ENCODE results near the gene ESRRG.

The ESRRG gene

GRCh38 chr1:216500273-216500967 is 222.8 kb downstream of the ESRRG start:
- H3K27ac Mint-ChIP-seq, result no peak overlapping the region
- H3K9me3 Mint-ChIP-seq, result no peaks in the 10 kb centered on the region
- H3K36me3 Mint-ChIP-seq (ENCODE audit: low read depth), result no peaks in the 10 kb centered on the region
- no peaks in the 10 kb centered on the region for H3K4me1 Mint-ChIP-seq (ENCODE audit: low read depth)
- H3K4me3 Mint-ChIP-seq, result no peak overlapping the region
- no peaks in the 10 kb centered on the region for H3K27me3 Mint-ChIP-seq (ENCODE audit: low read depth)

- peaks cover under 1% of the 10 kb centered on the region for H3K9me3 Mint-ChIP-seq
- no peak overlapping the region for H3K27ac Mint-ChIP-seq
- no peak overlapping the region for H3K4me3 Mint-ChIP-seq
- H3K4me1 Mint-ChIP-seq (ENCODE audit: low read depth), result no peaks in the 10 kb centered on the region
- H3K36me3 Mint-ChIP-seq (ENCODE audit: low read depth), result no peaks in the 10 kb centered on the region
- H3K27me3 Mint-ChIP-seq (ENCODE audit: low read depth), result no peaks in the 10 kb centered on the region
Measured at GRCh38 chr1:216499581-216500272, 223.5 kb downstream of the ESRRG start.

GRCh38 chr1:216498277-216498676 is 225.0 kb downstream of the ESRRG start:
- Mint-ChIP-seq H3K27ac (no peak overlapping the region), H3K36me3 (ENCODE audit: low read depth) (no peaks in the 10 kb centered on the region), H3K9me3 (peaks cover 3% of the 10 kb centered on the region), H3K4me1 (ENCODE audit: low read depth) (no peaks in the 10 kb centered on the region), H3K27me3 (ENCODE audit: low read depth) (no peaks in the 10 kb centered on the region), H3K4me3 (no peak overlapping the region)

GRCh38 chr1:216485042-216485441 is 238.2 kb downstream of the ESRRG start:
- Mint-ChIP-seq H3K4me3 (no peak overlapping the region), H3K27ac (no peak overlapping the region), H3K4me1 (ENCODE audit: low read depth) (no peaks in the 10 kb centered on the region), H3K27me3 (ENCODE audit: low read depth) (no peaks in the 10 kb centered on the region), H3K9me3 (peaks cover 24% of the 10 kb centered on the region), H3K36me3 (ENCODE audit: low read depth) (no peaks in the 10 kb centered on the region)

GRCh38 chr1:216483672-216484401 is 239.4 kb downstream of the ESRRG start:
- Mint-ChIP-seq H3K27ac (no peak overlapping the region), H3K4me3 (no peak overlapping the region), H3K36me3 (ENCODE audit: low read depth) (no peaks in the 10 kb centered on the region), H3K4me1 (ENCODE audit: low read depth) (no peaks in the 10 kb centered on the region), H3K9me3 (peaks cover 24% of the 10 kb centered on the region), H3K27me3 (ENCODE audit: low read depth) (no peaks in the 10 kb centered on the region)

GRCh38 chr1:216482620-216483019 is 240.6 kb downstream of the ESRRG start:
- H3K4me1 Mint-ChIP-seq (ENCODE audit: low read depth), result no peaks in the 10 kb centered on the region

GRCh38 chr1:216478238-216478637 is 245.0 kb downstream of the ESRRG start:
- Mint-ChIP-seq H3K27ac (no peak overlapping the region), H3K9me3 (peaks cover 19% of the 10 kb centered on the region), H3K36me3 (ENCODE audit: low read depth) (no peaks in the 10 kb centered on the region), H3K4me1 (ENCODE audit: low read depth) (no peaks in the 10 kb centered on the region), H3K27me3 (ENCODE audit: low read depth) (no peaks in the 10 kb centered on the region), H3K4me3 (no peak overlapping the region)

More at GRCh38 chr1:216482620-216483019, 240.6 kb downstream of the ESRRG start:
- H3K36me3 Mint-ChIP-seq (ENCODE audit: low read depth), result no peaks in the 10 kb centered on the region
- H3K27me3 Mint-ChIP-seq (ENCODE audit: low read depth), result no peaks in the 10 kb centered on the region
- H3K9me3 Mint-ChIP-seq, result peaks cover 24% of the 10 kb centered on the region
- H3K27ac Mint-ChIP-seq, result no peak overlapping the region
- H3K4me3 Mint-ChIP-seq, result no peak overlapping the region

GRCh38 chr1:216476341-216476740 is 246.9 kb downstream of the ESRRG start:
- Mint-ChIP-seq H3K27ac (no peak overlapping the region), H3K27me3 (ENCODE audit: low read depth) (no peaks in the 10 kb centered on the region), H3K4me1 (ENCODE audit: low read depth) (no peaks in the 10 kb centered on the region), H3K9me3 (peaks cover 12% of the 10 kb centered on the region), H3K36me3 (ENCODE audit: low read depth) (no peaks in the 10 kb centered on the region), H3K4me3 (no peak overlapping the region)

GRCh38 chr1:216475659-216476276 is 247.5 kb downstream of the ESRRG start:
- Mint-ChIP-seq H3K4me3 (no peak overlapping the region), H3K4me1 (ENCODE audit: low read depth) (no peaks in the 10 kb centered on the region), H3K27me3 (ENCODE audit: low read depth) (no peaks in the 10 kb centered on the region), H3K27ac (no peak overlapping the region), H3K36me3 (ENCODE audit: low read depth) (no peaks in the 10 kb centered on the region), H3K9me3 (peaks cover 9% of the 10 kb centered on the region)

- no peaks in the 10 kb centered on the region for H3K9me3 Mint-ChIP-seq
- H3K27ac Mint-ChIP-seq, result no peak overlapping the region
- no peaks in the 10 kb centered on the region for H3K36me3 Mint-ChIP-seq (ENCODE audit: low read depth)
- H3K27me3 Mint-ChIP-seq (ENCODE audit: low read depth), result no peaks in the 10 kb centered on the region
- no peaks in the 10 kb centered on the region for H3K4me1 Mint-ChIP-seq (ENCODE audit: low read depth)
- no peak overlapping the region for H3K4me3 Mint-ChIP-seq
Measured at GRCh38 chr1:216466162-216466801, 256.9 kb downstream of the ESRRG start.

GRCh38 chr1:216464489-216464888 is 258.7 kb downstream of the ESRRG start:
- no peaks in the 10 kb centered on the region for H3K27me3 Mint-ChIP-seq (ENCODE audit: low read depth)
- no peak overlapping the region for H3K27ac Mint-ChIP-seq
- H3K36me3 Mint-ChIP-seq (ENCODE audit: low read depth), result no peaks in the 10 kb centered on the region

GRCh38 chr1:216462066-216462775 is 261.0 kb downstream of the ESRRG start:
- no peak overlapping the region for H3K4me3 Mint-ChIP-seq
- H3K9me3 Mint-ChIP-seq, result no peaks in the 10 kb centered on the region
- no peaks in the 10 kb centered on the region for H3K4me1 Mint-ChIP-seq (ENCODE audit: low read depth)
- H3K27ac Mint-ChIP-seq, result no peak overlapping the region
- no peaks in the 10 kb centered on the region for H3K27me3 Mint-ChIP-seq (ENCODE audit: low read depth)
- no peaks in the 10 kb centered on the region for H3K36me3 Mint-ChIP-seq (ENCODE audit: low read depth)

More at GRCh38 chr1:216464489-216464888, 258.7 kb downstream of the ESRRG start:
- Mint-ChIP-seq H3K9me3 (no peaks in the 10 kb centered on the region), H3K4me3 (no peak overlapping the region), H3K4me1 (ENCODE audit: low read depth) (no peaks in the 10 kb centered on the region)

GRCh38 chr1:216461466-216461865 is 261.8 kb downstream of the ESRRG start:
- no peaks in the 10 kb centered on the region for H3K4me1 Mint-ChIP-seq (ENCODE audit: low read depth)
- H3K27me3 Mint-ChIP-seq (ENCODE audit: low read depth), result no peaks in the 10 kb centered on the region
- no peak overlapping the region for H3K27ac Mint-ChIP-seq
- no peaks in the 10 kb centered on the region for H3K9me3 Mint-ChIP-seq
- H3K4me3 Mint-ChIP-seq, result no peak overlapping the region
- H3K36me3 Mint-ChIP-seq (ENCODE audit: low read depth), result no peaks in the 10 kb centered on the region
